HEK293T (cell line): ENCODE data around the gene PARVA.

Experiments
- CTCF ChIA-PET: fragments of 350-600 bp; formaldehyde crosslinking; extraction: SDS; loops from one replicate; lab custom pipeline; 2021; ENCODE audit warnings: antibody characterized with exemption, inconsistent platforms; lab: Yijun Ruan, JAX
- POLR2A ChIA-PET: fragments of 350-600 bp; formaldehyde crosslinking; extraction: SDS; loops from one replicate; lab custom pipeline; 2020; ENCODE audit warnings: antibody characterized with exemption, inconsistent platforms; lab: Yijun Ruan, JAX
- DNase-seq: peaks from one replicate; pipeline ENCODE4 v3.0.0; 2012; ENCODE audit warnings: mixed read lengths; ENCODE audit errors: extremely low spot score
- ARNT ChIP-seq: fragments of 450-650 bp; IDR thresholded peaks from 2 replicates; pipeline ENCODE4 v1.6.1; 2017; ENCODE audit warnings: mild to moderate bottlenecking
- BHLHE40 ChIP-seq: fragments of 450-650 bp; IDR thresholded peaks from 2 replicates; pipeline ENCODE4 v1.6.1; 2016; ENCODE audit warnings: mild to moderate bottlenecking, moderate library complexity, borderline replicate concordance
- CTBP1 ChIP-seq: fragments of 450-650 bp; IDR thresholded peaks from 2 replicates; pipeline ENCODE4 v1.6.1; 2016; ENCODE audit warnings: borderline replicate concordance
- ELF4 ChIP-seq: fragments of 450-650 bp; IDR thresholded peaks from 2 replicates; pipeline ENCODE4 v1.6.1; 2017; ENCODE audit warnings: antibody characterized with exemption
- FOXA1 ChIP-seq: fragments of 450-650 bp; IDR thresholded peaks from 2 replicates; pipeline ENCODE4 v1.6.1; 2016; ENCODE audit warnings: mild to moderate bottlenecking
- FOXK2 ChIP-seq: fragments of 450-650 bp; IDR thresholded peaks from 2 replicates; pipeline ENCODE4 v1.6.1; 2016; ENCODE audit warnings: mild to moderate bottlenecking
- FOXM1 ChIP-seq: fragments of 450-650 bp; IDR thresholded peaks from 2 replicates; pipeline ENCODE4 v1.6.1; 2017; ENCODE audit warnings: mild to moderate bottlenecking, borderline replicate concordance
- HDGF ChIP-seq: fragments of 450-650 bp; IDR thresholded peaks from 2 replicates; pipeline ENCODE4 v1.6.1; 2017; ENCODE audit warnings: antibody characterized with exemption, borderline replicate concordance
- L3MBTL2 ChIP-seq: fragments of 450-650 bp; conservative IDR thresholded peaks from 2 replicates; pipeline ENCODE4 v1.6.1; 2016; ENCODE audit warnings: mild to moderate bottlenecking
- LEF1 ChIP-seq: fragments of 450-650 bp; IDR thresholded peaks from 2 replicates; pipeline ENCODE4 v1.6.1; 2017; ENCODE audit warnings: mild to moderate bottlenecking, borderline replicate concordance
- NFRKB ChIP-seq: fragments of 450-650 bp; IDR thresholded peaks from 2 replicates; pipeline ENCODE4 v1.6.1; 2016; ENCODE audit warnings: mild to moderate bottlenecking, moderate library complexity
- PKNOX1 ChIP-seq: fragments of 450-650 bp; IDR thresholded peaks from 2 replicates; pipeline ENCODE4 v1.6.1; 2016
- SP1 ChIP-seq: fragments of 450-650 bp; IDR thresholded peaks from 2 replicates; pipeline ENCODE4 v1.6.1; 2017
- SUZ12 ChIP-seq: fragments of 450-650 bp; IDR thresholded peaks from 2 replicates; pipeline ENCODE4 v1.6.1; 2016; ENCODE audit warnings: mild to moderate bottlenecking
- TARDBP ChIP-seq: fragments of 450-650 bp; IDR thresholded peaks from 2 replicates; pipeline ENCODE4 v1.6.1; 2016
- ZNF384 ChIP-seq: fragments of 450-650 bp; IDR thresholded peaks from 2 replicates; pipeline ENCODE4 v1.6.1; 2016

Gene PARVA

GRCh38 chr11:12531681-12532080 lies 154.3 kb downstream of the PARVA start:
- no peak for DNase-seq
- no peak for TF ChIP-seq FOXK2
- no peak for TF ChIP-seq SUZ12
- no peak for TF ChIP-seq TARDBP
- TF ChIP-seq NFRKB, result no peak
- no peak for TF ChIP-seq SP1
- TF ChIP-seq FOXM1, result no peak
- TF ChIP-seq BHLHE40, result no peak
- ChIA-PET CTCF (no interaction called here), POLR2A (no interaction called here)

GRCh38 chr11:12532580-12532979 lies 155.2 kb downstream of the PARVA start:
- ChIA-PET POLR2A (no interaction called here), CTCF (interaction anchor here (0.6 kb wide), 1 partner anchor 345 kb away, joined by 3 read pairs; no protein-coding TSS in a partner anchor)
- no peak for TF ChIP-seq FOXA1
- no peak for TF ChIP-seq HDGF
- TF ChIP-seq FOXM1, result no peak
- no peak for DNase-seq

GRCh38 chr11:12534549-12534948 lies 157.2 kb downstream of the PARVA start:
- POLR2A ChIA-PET, result no interaction called here
- no peak for DNase-seq
- TF ChIP-seq TARDBP, result no peak
- no peak for TF ChIP-seq ELF4
- TF ChIP-seq BHLHE40, result no peak
- no peak for TF ChIP-seq PKNOX1
- no peak for TF ChIP-seq NFRKB
- no peak for TF ChIP-seq L3MBTL2
- no peak for TF ChIP-seq FOXM1
- TF ChIP-seq ZNF384, result no peak
- TF ChIP-seq FOXK2, result no peak
- TF ChIP-seq SUZ12, result no peak
- no peak for TF ChIP-seq ARNT
- TF ChIP-seq LEF1, result no peak
- TF ChIP-seq SP1, result no peak
- no peak for TF ChIP-seq FOXA1
- TF ChIP-seq HDGF, result no peak
- TF ChIP-seq CTBP1, result no peak
- CTCF ChIA-PET, result no interaction called here

GRCh38 chr11:12535321-12535720 lies 157.9 kb downstream of the PARVA start:
- ChIA-PET CTCF (no interaction called here), POLR2A (no interaction called here)
- TF ChIP-seq FOXM1 (no peak), TARDBP (no peak), CTBP1 (no peak), ELF4 (no peak), PKNOX1 (no peak), ARNT (no peak), LEF1 (no peak), SUZ12 (no peak), L3MBTL2 (no peak), BHLHE40 (no peak), NFRKB (no peak), SP1 (no peak), ZNF384 (no peak), FOXA1 (no peak), HDGF (no peak), FOXK2 (no peak)
- no peak for DNase-seq

GRCh38 chr11:12536566-12536965 lies 159.2 kb downstream of the PARVA start:
- TF ChIP-seq L3MBTL2 (no peak), ARNT (no peak), FOXM1 (no peak), SUZ12 (no peak), HDGF (no peak), NFRKB (no peak), ELF4 (no peak), FOXA1 (no peak), LEF1 (no peak), ZNF384 (no peak), TARDBP (no peak), FOXK2 (no peak), CTBP1 (no peak), PKNOX1 (no peak), BHLHE40 (no peak), SP1 (no peak)
- CTCF ChIA-PET, result no interaction called here
- no peak for DNase-seq
- POLR2A ChIA-PET, result no interaction called here

- no peak for DNase-seq
- ChIA-PET CTCF (no interaction called here), POLR2A (no interaction called here)
- TF ChIP-seq LEF1, result no peak
- TF ChIP-seq CTBP1, result no peak
- TF ChIP-seq FOXA1, result no peak
- no peak for TF ChIP-seq ARNT
- no peak for TF ChIP-seq NFRKB
- no peak for TF ChIP-seq TARDBP
- TF ChIP-seq FOXK2, result no peak
- no peak for TF ChIP-seq HDGF
- TF ChIP-seq ZNF384, result no peak
- TF ChIP-seq ELF4, result no peak
- no peak for TF ChIP-seq FOXM1
- no peak for TF ChIP-seq L3MBTL2
- no peak for TF ChIP-seq BHLHE40
- TF ChIP-seq PKNOX1, result no peak
- TF ChIP-seq SP1, result no peak
- no peak for TF ChIP-seq SUZ12
These were observed 160.5 kb downstream of the PARVA start for GRCh38 chr11:12537778-12538401.
